Activated CD8-positive, alpha-beta memory T cell treated with anti-CD3 and anti-CD28 coated beads, Interleukin-2, amount 50 U/mL, for 24 hours (primary cell): ENCODE measurements around the gene RPL18.
"Not testable (repeated sequence)": the region's sequence is repeated elsewhere in the genome, so short reads cannot be mapped to it uniquely, and the experiment has no call there.

Experiments
- DNase-seq: peaks from one replicate; pipeline ENCODE4 v3.0.0-alpha.2; 2020; ENCODE audit errors: extremely low read depth

Gene RPL18

DNA sequence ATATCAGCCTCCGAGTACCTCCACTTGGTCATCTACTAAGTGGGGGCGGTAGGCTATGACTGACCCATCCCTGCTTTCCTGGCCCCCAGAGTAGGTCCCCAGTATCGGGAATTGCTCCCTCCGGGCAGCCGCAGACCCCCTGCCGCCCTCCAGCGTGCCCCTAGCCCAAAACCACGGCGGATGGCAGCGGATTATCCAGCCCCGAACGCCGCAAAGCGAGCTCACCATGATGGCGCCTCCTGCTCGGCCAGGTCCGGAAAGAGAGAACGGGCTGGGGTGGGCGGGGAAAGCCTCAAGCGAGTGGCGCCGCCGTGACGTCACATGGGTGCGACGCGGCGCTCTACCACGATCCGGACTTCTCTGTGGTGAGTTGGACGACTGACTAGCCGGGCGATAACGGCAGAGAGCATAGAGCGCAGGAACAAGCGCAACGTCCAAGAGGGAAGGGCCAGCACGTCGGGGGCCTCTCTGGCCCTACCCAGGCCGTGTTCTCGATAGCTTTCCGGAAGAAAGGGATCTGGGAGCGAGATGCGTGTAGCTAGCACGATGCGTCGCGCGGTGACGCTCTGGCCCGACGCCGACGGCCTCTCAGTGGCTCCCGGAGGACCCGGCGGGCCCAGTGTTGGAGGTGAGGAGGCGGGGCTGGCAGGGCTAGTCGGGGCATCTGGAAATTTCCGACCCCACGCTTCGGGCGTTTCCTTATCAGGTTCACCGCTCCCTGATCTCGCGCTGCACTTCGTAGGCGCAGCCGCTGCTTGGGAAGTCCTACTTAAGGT lies at the start of gene RPL18, which contains the start of gene SPHK2:
RPL18 (minus strand) TSS at position 263 of the 776 bp plus-strand sequence; CDS start at position 228, 35 bp downstream.
SPHK2 (plus strand) TSS at position 591 of the 776 bp plus-strand sequence. CDS start 1,009 bp downstream, outside the sequence.
- peak; percentile 87 for DNase-seq

DNA sequence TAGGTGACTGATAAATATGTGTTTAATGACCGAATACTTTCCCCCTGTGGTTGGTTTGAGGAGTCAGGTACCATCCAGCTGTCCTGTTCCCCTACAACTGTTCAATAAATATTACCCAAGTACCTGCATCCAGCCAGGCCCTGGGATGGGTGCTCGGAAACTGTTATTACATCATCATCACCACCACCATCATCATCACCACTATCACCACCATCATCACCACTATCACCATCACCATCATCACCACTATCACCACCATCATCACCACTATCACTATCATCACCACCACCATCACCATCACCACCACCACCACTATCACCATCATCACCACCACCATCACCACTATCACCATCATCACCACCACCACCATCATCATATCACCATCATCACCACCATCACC lies 49.8 kb upstream of the RPL18 start:
- DNase-seq = no peak

DNA sequence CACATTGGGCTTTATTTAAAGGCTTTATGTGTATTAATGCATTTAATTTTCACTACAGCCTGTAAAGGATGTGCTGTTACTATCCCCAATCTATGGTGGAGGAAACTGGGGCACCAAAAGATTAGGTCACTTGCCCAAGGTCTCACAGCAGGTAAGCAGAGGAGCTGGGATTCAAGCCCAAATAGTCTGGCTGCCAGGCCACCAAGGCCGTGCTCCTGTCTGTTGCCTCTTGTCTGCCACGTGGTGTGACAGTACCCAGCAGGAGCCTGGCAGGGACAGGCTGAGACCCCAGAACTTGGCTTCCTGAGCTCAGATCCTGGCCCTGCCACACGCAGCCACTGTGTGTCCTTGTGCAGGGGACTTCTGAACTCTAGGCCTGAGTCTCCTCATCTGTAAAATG lies 49.4 kb upstream of the RPL18 start:
- no peak for DNase-seq

DNA sequence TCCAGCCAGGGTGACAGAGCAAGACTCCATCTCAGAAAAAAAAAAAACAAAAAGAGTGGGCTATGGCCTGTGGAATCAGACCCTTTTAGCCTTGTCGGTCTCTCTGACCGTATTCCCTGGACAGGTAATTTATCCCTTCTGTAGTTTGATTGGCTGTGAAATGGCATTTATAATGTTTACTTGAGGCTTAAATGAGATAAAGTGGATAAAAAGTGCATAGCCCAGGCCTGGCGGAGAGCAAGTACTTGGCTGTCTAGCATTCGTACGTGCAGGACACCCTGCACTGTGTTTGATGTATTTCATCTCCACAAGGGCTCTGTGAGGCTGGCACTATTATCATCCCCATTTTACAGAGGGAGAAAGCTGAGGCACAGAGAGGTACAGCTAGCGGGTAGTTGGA lies 46.8 kb upstream of the RPL18 start:
- no peak for DNase-seq

DNA sequence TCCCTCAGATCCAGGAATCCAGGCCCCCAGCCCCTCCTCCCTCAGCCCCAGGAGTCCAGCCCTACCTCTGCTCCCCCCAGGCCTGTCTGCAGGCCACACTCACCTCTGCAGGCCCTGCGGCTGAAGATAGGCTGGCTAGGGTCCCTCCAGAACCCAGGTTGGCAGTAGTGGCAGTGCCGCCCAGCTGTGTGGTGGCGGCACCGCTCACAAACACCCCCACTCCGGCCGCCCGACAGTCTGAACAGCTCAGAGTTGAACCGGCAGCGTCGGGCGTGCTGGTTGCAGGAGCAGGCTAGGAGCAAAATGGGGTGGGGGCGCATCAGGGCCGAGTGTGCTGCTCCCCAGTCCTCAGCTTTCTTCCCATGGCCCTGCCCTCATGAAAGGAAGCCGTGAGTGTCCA lies 45.5 kb upstream of the RPL18 start:
- no peak for DNase-seq

GRCh38 chr19:48663667-48664066 lies 44.7 kb upstream of the RPL18 start:
- DNase-seq = no peak

- no peak for DNase-seq
Observed at GRCh38 chr19:48661711-48662090, 42.7 kb upstream of the RPL18 start.

DNA sequence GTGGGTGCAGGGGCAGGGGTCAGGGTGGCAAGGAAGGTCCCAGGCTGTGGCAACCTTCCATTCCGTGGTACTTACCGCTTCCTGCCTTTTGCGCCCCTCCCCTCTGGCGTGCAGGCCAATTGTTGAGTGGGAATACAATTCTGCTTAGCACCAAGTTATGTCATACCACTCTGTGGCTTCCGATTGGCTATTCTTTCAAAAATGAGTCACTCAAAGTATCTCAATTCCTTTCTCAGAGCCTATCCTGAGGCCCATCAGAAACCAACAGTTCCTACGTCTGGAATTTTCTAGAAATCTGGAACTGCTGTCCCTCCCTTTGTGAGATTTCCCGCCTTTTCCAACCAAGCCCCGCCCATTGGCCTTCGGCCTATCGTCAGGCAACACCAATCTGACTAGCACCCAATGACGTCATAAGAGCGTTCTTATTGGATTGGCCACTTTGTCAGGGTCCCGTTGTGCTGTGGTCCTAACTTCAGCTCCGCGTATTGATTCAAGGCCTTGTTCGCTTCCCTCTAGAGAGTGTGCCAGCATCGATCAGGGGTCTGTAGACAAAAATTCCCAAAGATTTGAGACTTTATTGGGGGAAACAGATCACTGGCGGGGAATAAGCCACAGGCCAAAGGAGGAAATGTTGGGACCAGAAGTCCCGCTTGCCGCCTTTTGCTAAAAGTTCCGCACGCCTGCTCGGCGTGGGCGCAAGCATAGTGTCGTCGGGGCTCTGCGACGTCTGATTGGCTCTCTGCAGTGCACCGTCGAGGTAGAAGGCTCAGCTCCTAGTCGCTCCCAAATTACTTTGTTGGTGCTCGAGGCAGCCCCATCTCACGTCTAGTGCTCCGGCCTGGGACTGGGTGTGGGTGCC lies 42.1 kb upstream of the RPL18 start:
- peak; percentile 63 for DNase-seq

GRCh38 chr19:48659768-48660167 lies 40.8 kb upstream of the RPL18 start:
- DNase-seq = no peak

DNA sequence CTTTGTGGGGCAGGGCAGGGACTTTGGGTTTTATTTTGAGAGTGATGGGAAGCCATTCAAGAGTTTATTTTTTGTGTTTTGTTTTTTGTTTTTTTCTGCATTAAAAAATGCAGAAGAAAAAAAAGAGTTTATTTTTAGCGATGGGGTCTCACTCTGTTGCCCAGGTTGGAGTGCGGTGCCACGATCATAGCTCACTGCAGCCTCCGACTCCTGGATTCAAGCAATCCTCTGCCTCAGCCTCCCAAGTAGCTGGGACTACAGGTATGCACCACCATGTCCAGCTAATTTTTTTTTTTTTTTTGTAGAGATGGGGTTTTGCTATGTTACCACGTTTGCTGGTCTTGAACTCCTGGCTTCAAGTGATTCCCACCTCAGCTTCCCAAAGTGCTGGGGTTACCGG lies 39.5 kb upstream of the RPL18 start:
- DNase-seq = no peak

GRCh38 chr19:48657828-48658227 lies 38.9 kb upstream of the RPL18 start:
- DNase-seq = not testable (repeated sequence)

GRCh38 chr19:48656840-48657474 lies 38.0 kb upstream of the RPL18 start:
- no peak for DNase-seq

DNA sequence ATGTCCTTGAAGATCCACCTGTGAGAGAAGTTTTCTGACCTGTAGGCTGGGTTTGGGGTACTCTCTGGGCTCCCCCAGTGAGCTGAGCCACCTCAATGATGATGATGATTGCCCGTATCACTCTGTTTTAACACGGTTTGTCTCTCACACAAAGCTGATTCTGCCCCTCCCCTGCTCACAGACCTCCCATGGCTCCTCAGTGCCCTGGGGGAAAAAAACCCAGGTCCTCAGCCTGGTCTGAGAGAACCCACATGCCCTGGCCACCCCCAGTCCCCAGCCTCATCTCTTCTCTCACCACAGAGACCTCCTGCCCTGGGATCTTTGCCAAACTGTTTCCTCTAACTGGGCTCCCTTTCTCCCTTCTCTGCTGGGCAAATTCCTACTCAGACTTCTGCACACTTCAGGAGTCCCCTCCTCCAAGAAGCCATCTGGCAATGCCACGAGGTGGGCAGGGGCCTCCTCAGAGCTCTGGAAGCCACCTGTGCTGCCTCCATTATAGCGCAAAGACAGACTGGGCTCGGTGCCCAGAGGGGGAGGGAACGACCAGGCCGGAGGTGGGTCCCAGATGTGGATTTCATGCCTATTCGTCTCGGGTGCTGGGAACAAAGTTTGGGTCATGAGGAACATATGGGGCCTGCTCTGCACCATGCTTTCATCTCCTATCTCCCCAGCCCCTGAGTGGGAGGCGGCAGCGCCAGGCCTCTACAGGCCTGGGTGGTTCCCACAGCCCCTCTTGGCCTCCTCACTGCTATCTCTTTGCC lies 35.5 kb upstream of the RPL18 start:
- DNase-seq = no peak

- no peak for DNase-seq
Observed at GRCh38 chr19:48651683-48652048, 32.7 kb upstream of the RPL18 start.

DNA sequence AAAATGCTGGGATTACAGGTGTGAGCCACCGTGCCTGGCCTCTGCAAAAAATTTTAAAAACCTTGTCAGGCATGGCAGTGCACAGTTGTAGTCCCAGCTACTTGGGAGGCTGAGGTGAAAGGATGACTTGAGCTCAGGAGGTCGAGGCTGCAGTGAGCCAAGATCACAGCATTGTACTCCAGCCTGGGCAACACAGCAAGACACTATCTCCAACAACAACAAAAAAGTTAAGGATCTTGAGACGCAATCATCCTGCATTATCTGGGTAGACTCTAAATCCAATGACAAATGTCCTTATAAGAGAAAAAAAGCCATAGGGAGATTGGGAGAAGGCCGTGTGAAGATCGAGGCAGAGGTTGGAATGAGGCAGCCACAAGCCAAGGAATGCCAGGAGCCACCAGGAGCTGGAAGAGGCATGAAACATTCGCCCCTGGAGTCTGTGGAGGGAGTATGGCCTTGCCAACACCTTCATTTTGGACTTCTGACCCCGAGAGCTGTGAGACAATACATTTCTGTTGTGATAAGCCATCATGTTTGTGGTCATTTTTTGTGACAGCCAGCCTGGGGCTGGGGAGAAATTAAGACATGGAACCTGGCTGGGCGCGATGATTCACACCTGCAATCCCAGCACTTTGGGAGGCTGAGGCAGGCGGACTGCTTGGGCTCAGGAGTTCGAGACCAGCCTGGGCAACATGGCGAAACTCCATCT lies 32.1 kb upstream of the RPL18 start:
- DNase-seq = no peak

DNA sequence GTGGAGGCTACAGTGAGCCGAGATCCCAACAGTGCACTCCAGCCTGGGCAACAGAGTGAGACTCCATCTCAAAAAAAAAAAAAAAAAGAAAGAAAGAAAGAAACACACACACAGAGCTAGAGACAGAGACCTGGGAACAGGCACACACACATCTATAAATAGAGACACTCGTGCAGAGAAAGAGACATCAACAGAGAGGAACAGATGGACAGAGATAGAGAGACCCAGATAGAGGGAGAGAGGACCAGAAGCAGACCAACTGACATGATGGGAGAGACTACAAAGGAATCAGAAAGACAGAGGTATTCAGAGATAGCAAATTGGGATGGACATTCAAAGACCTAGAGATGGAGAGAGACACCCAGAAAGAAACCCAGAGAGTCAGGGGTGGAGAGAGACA lies 29.2 kb upstream of the RPL18 start:
- no peak for DNase-seq

DNA sequence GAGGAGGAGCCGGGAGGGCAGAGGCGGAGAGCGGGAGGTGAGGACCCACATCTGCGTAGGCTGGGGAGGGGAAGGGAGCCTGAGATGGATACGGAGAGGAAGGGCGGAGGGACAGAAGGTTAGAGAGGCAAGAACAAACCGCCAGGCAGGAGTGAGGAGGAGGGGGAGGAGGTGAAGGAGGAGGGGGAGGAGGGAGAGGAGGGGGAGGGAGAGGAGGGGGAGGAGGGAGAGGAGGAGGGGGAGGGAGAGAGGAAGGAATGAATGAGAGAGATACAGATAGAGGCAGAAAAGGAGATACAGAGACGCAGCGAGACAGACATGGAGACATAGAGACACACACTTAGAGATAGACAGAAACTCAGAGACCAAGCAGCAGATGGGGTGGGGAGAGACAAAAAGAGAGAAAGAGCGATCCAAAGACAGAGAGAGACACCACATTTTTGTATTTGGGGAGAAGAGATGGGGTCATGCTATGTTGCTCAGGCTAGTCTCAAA lies 27.8 kb upstream of the RPL18 start:
- no peak for DNase-seq

DNA sequence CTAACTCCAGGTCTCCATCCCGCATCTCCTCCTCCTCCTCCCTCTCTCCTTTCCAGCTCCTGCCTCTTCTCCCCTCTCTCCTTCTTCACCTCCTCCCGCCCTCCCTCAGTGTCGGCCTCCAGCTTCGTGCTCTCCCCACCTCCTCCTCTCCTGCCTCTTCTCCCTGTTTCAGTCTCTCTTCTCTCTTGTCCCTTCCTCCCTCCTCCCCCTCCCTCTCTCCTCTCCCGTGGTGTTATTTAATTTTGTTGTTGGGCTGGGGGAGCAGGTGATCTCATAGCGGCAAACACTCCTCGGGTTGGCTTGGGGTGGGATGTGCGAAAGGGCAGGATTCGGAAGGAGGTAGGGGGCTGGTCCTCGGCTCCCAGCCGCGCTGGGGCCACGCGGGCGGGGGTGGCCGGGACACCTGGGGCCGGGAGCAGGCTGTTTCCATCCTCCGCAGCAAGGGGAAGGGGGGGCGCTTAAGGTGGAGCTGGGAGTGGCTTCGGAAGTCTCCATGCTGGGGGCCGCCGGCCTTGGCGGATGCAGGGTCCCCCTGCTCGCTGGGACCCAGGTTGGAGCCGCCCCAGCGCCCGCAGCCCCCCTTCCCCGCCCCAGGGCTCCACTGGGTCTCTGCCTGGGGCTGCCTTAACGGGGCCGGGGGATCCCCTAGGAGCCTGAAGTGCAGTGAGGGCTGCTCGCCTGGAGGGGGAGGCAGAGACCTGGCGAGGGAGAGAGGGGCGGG lies 27.2 kb upstream of the RPL18 start, which contains the start of gene CA11:
CA11 (minus strand) TSS at position 187 of the 721 bp plus-strand sequence. CDS start 555 bp downstream, outside the sequence.
- peak; percentile 76 for DNase-seq

GRCh38 chr19:48645620-48646000 lies 26.6 kb upstream of the RPL18 start:
- no peak for DNase-seq
